Endothelial cell of umbilical vein (primary cell): ENCODE data around the gene DMXL1. TPM values are rescaled to one million over a fixed set of nuclear protein-coding genes. Genes with fewer than 3 reads are reported as not detected.

Source experiments
- BruUV-seq: library from RNA; stranded (reverse); fragments of 400-500 nt; replicated peaks from 2 replicates; lab custom pipeline; 2021; lab: Mats Ljungman, UMichigan
- CTCF ChIA-PET: fragments of 300-600, 350-600 bp; sonication (Branson Sonifier 250); formaldehyde crosslinking; loops from one replicate; lab custom pipeline; 2021; ENCODE audit warnings: antibody characterized with exemption, inconsistent platforms; lab: Charles Lee
- POLR2A ChIA-PET: fragments of 300-600, 350-600 bp; sonication (Branson Sonifier 250); formaldehyde crosslinking; loops from one replicate; lab custom pipeline; 2021; ENCODE audit warnings: antibody characterized with exemption, inconsistent platforms; lab: Charles Lee
- DNase-seq: peaks from one replicate; pipeline ENCODE4 v3.0.0-alpha.2; 2011; ENCODE audit warnings: low read depth, low spot score
- FAIRE-seq: peaks from 2 replicates; lab custom pipeline; 2011; peaks lifted over from hg19 to GRCh38; lab: Jason Lieb, UNC
- H2AFZ ChIP-seq: 2 replicates; pipeline ENCODE4 v1.6.0; 2012; ENCODE audit warnings: low read depth, low read length, control low read depth, inconsistent platforms
- H3K27ac ChIP-seq: 2 replicates; pipeline ENCODE4 v1.5.1; 2011; ENCODE audit warnings: low read depth, mild to moderate bottlenecking, control low read depth, low read length, moderate library complexity; ENCODE audit not compliant: insufficient read depth
- H3K27me3 ChIP-seq, 2 experiments: 2 replicates each; pipeline versions ENCODE4 v1.6.0 to v1.6.1; 2011; ENCODE audit warnings: low read length in 2 of 2, mixed read lengths in 1 of 2; ENCODE audit not compliant: control insufficient read depth in 2 of 2, insufficient read depth in 2 of 2
- H3K36me3 ChIP-seq, 2 experiments: 2 replicates in 1 of 2; 3 replicates in 1 of 2; pipeline ENCODE4 v1.5.1; 2011; ENCODE audit warnings: low read length in 2 of 2, mild to moderate bottlenecking in 1 of 2, moderate library complexity in 1 of 2; ENCODE audit not compliant: control insufficient read depth in 2 of 2, insufficient read depth in 2 of 2; ENCODE audit errors: extremely low read depth in 1 of 2
- H3K4me1 ChIP-seq: 3 replicates; pipeline ENCODE4 v1.5.1; 2011; ENCODE audit warnings: mild to moderate bottlenecking, low read length; ENCODE audit not compliant: control insufficient read depth, insufficient read depth; ENCODE audit errors: extremely low read depth
- H3K4me2 ChIP-seq: 2 replicates; pipeline ENCODE4 v1.6.1; 2011; ENCODE audit warnings: low read length, control low read depth, mixed read lengths; ENCODE audit not compliant: insufficient read depth
- H3K4me3 ChIP-seq, 3 experiments: fragments of 200-600 bp in 1 of 3; sonication (generic), shearing (Covaris generic) in 1 of 3; replicated peaks in 1 of 3; 2 replicates each; pipeline ENCODE4 v1.5.1; 2011 to 2016; ENCODE audit warnings: control low read depth in 3 of 3, low read length in 3 of 3, mild to moderate bottlenecking in 2 of 3, inconsistent platforms in 1 of 3, low read depth in 1 of 3, moderate library complexity in 1 of 3; ENCODE audit not compliant: insufficient read depth in 1 of 3
- H3K79me2 ChIP-seq: 2 replicates; pipeline ENCODE4 v1.6.0; 2012; ENCODE audit warnings: low read length, inconsistent platforms; ENCODE audit not compliant: control insufficient read depth, insufficient read depth
- H3K9ac ChIP-seq: replicated peaks from 2 replicates; pipeline ENCODE3; 2011; ENCODE audit warnings: low read length, control low read depth; ENCODE audit not compliant: insufficient read depth; ENCODE audit errors: extremely low read depth
- H3K9me1 ChIP-seq: replicated peaks from 3 replicates; pipeline ENCODE4 v1.6.0; 2011; ENCODE audit warnings: mild to moderate bottlenecking, low read length; ENCODE audit not compliant: control insufficient read depth, insufficient read depth; ENCODE audit errors: extremely low read depth
- H3K9me3 ChIP-seq: replicated peaks from 2 replicates; pipeline ENCODE4 v1.5.1; 2012; ENCODE audit warnings: low read length, inconsistent platforms; ENCODE audit not compliant: control insufficient read depth, insufficient read depth
- H4K20me1 ChIP-seq: replicated peaks from 2 replicates; pipeline ENCODE3; 2011; ENCODE audit warnings: mild to moderate bottlenecking, low read length; ENCODE audit not compliant: control insufficient read depth, insufficient read depth; ENCODE audit errors: extremely low read depth
- EZH2 ChIP-seq: IDR thresholded peaks from 2 replicates; pipeline ENCODE4 v1.6.1; 2012; ENCODE audit warnings: borderline replicate concordance, low read depth, mild to moderate bottlenecking, moderate library complexity, low read length, inconsistent platforms; ENCODE audit not compliant: severe bottlenecking
- FOS ChIP-seq: IDR thresholded peaks from 2 replicates; pipeline ENCODE4 v1.6.1; 2011; ENCODE audit warnings: mild to moderate bottlenecking, low read length, moderate library complexity, borderline replicate concordance; ENCODE audit not compliant: insufficient read depth
- GATA2 ChIP-seq: IDR thresholded peaks from 2 replicates; pipeline ENCODE4 v1.7.0; 2011; ENCODE audit warnings: low read depth, mild to moderate bottlenecking, moderate library complexity, mixed read lengths, low read length; ENCODE audit not compliant: insufficient read length, insufficient read depth
- JUN ChIP-seq: IDR thresholded peaks from 2 replicates; pipeline ENCODE4 v1.6.1; 2011; ENCODE audit warnings: borderline replicate concordance, low read depth; ENCODE audit not compliant: insufficient read length, insufficient read depth
- MYC ChIP-seq: IDR thresholded peaks from one replicate; pipeline ENCODE4 v1.6.1; 2011; ENCODE audit warnings: mild to moderate bottlenecking, low read depth, low read length
- POLR2AphosphoS5 ChIP-seq: IDR thresholded peaks from 2 replicates; pipeline ENCODE4 v1.6.1; 2012; ENCODE audit warnings: low read depth, mild to moderate bottlenecking, control low read depth, low read length, moderate library complexity; ENCODE audit not compliant: insufficient read depth
- dilution Hi-C: fragments of 300-500 bp; cut with MboI; formaldehyde crosslinking; loops from one replicate; pipeline ENCODE4 v1.15.0; 2019; ENCODE audit warnings: low sequenced_read_pairs; ENCODE audit not compliant: extremely low pct_ligation_motif_present
- intact Hi-C: fragments of 100-400 bp; cut with micrococcal nuclease; formaldehyde crosslinking; loops from one replicate; pipeline ENCODE4 v1.10.0; 2022
- polyA plus RNA-seq, 4 experiments: library from polyadenylated mRNA; depleted of rRNA in 3 of 4; stranded (reverse) in 3 of 4; unstranded in 1 of 4; fragments of >200 nt; gene quantifications; 2 replicates each; pipeline versions ENCODE4 v1.2.1 to v1.2.3, GENCODE V29; 2011 to 2012; ENCODE audit warnings: missing spikeins in 1 of 4
- total RNA-seq: library from RNA; stranded (reverse); gene quantifications from 2 replicates; pipeline ENCODE4 v1.2.3, GENCODE V29; 2021
- TF ChIP-seq, protein P1 (sequence below), 2 donors: IDR thresholded peaks; 1 replicate in 1 of 2; 2 replicates in 1 of 2; pipeline ENCODE4 v1.5.1; 2011; ENCODE audit warnings: low read length in 2 of 2, mild to moderate bottlenecking in 2 of 2, moderate library complexity in 2 of 2, control low read depth in 1 of 2, inconsistent platforms in 1 of 2, low read depth in 1 of 2; ENCODE audit not compliant: insufficient read depth in 1 of 2; ENCODE audit errors: extremely low read depth in 1 of 2
- TF ChIP-seq, protein P2 (sequence below): IDR thresholded peaks from 2 replicates; pipeline ENCODE4 v1.6.1; 2011; ENCODE audit not compliant: insufficient read depth, insufficient read length

The DMXL1 gene
- total and polyA plus RNA-seq, 2 donors (not counting 3 experiments of a cell fraction or from before 2014, with no cell fraction given) = 5.4 to 24.7 TPM

DNA sequence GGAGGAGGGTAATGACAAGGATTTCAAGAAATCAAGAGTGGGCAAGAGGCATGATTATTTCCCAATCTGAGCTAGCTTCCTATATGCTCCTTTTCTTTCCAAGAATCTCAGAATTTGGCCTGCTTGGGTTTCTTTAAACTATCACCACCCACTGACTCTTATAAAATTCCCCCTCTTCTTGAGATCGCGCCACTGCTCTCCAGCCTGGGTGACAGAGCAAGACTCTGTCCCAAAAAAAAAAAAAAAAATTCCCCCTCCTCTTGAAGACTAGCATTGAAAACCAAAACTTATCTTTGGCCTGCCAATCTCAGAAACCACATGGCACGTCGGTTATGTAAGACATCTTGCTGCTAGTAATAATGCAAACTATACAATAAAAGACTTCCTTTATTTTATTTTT lies 3.4 kb upstream of the DMXL1 start:
- no peak overlapping the region for H3K4me3 ChIP-seq
- no peak for TF ChIP-seq EZH2
- TF ChIP-seq POLR2AphosphoS5 = no peak
- no peak for TF ChIP-seq FOS
- TF ChIP-seq MYC = no peak
- no peak for TF ChIP-seq JUN
- TF ChIP-seq, protein P1, sequence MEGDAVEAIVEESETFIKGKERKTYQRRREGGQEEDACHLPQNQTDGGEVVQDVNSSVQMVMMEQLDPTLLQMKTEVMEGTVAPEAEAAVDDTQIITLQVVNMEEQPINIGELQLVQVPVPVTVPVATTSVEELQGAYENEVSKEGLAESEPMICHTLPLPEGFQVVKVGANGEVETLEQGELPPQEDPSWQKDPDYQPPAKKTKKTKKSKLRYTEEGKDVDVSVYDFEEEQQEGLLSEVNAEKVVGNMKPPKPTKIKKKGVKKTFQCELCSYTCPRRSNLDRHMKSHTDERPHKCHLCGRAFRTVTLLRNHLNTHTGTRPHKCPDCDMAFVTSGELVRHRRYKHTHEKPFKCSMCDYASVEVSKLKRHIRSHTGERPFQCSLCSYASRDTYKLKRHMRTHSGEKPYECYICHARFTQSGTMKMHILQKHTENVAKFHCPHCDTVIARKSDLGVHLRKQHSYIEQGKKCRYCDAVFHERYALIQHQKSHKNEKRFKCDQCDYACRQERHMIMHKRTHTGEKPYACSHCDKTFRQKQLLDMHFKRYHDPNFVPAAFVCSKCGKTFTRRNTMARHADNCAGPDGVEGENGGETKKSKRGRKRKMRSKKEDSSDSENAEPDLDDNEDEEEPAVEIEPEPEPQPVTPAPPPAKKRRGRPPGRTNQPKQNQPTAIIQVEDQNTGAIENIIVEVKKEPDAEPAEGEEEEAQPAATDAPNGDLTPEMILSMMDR (IDR thresholded peaks at IDR 0.05; ENCODE audit: extremely low read depth in 1 of 2, insufficient read depth in 1 of 2, low read depth in 1 of 2, low read length in 2 of 2) = no peak
- TF ChIP-seq GATA2 = no peak
- TF ChIP-seq, protein P2, sequence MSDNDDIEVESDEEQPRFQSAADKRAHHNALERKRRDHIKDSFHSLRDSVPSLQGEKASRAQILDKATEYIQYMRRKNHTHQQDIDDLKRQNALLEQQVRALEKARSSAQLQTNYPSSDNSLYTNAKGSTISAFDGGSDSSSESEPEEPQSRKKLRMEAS = no peak
- BruUV-seq = no TSS peak
- H2AFZ ChIP-seq = no peak overlapping the region
- ChIA-PET CTCF (no interaction called here), POLR2A (no interaction called here)
- H3K79me2 ChIP-seq = peaks cover 6% of the 10 kb centered on the region
- H3K9ac ChIP-seq = no peak overlapping the region
- no peak overlapping the region for H3K4me2 ChIP-seq
- H3K27me3 ChIP-seq = no peaks in the 10 kb centered on the region
- H3K9me3 ChIP-seq = no peaks in the 10 kb centered on the region
- no peak for FAIRE-seq
- H3K36me3 ChIP-seq = no peaks in the 10 kb centered on the region
- H3K27ac ChIP-seq = no peak overlapping the region
- H4K20me1 ChIP-seq = no peaks in the 10 kb centered on the region
- no peak for DNase-seq
- no peaks in the 10 kb centered on the region for H3K9me1 ChIP-seq
- dilution Hi-C loops (no loop called here), intact Hi-C loops (no loop called here)
- peaks cover 9% of the 10 kb centered on the region for H3K4me1 ChIP-seq
